Mucosa of descending colon (tissue), 3 donors: ENCODE data around the gene DGCR8. TPM values are rescaled to one million over a fixed set of nuclear protein-coding genes. Genes with fewer than 3 reads are reported as not detected.

Source experiments
- ATAC-seq: fragments of 200-7000 bp; cut with Tn5 transposase; one replicate; pipeline ENCODE4 v1.9.1; 2020; ENCODE audit warnings: mild to moderate bottlenecking, moderate library complexity
- DNase-seq, 3 donors: peaks; one replicate each; pipeline ENCODE4 v3.0.0-alpha.2; 2020
- H3K36me3 ChIP-seq: fragments of 200-600 bp; one replicate; pipeline ENCODE4 v1.8.0; 2021; ENCODE audit warnings: low read depth, mild to moderate bottlenecking
- H3K4me1 ChIP-seq: fragments of 200-600 bp; one replicate; pipeline ENCODE4 v1.8.0; 2021; ENCODE audit warnings: low read depth, mild to moderate bottlenecking
- H3K4me3 ChIP-seq: fragments of 200-600 bp; one replicate; pipeline ENCODE4 v1.8.0; 2021; ENCODE audit warnings: mild to moderate bottlenecking
- H3K9me3 ChIP-seq: fragments of 200-600 bp; one replicate; pipeline ENCODE4 v1.8.0; 2021; ENCODE audit warnings: mild to moderate bottlenecking
- CTCF ChIP-seq: fragments of 200-600 bp; IDR thresholded peaks from one replicate; pipeline ENCODE4 v1.8.0; 2022; ENCODE audit warnings: antibody characterized with exemption, mild to moderate bottlenecking
- intact Hi-C, 2 donors: fragments of 100-400 bp; cut with DNase I in 1 of 2; cut with micrococcal nuclease in 1 of 2; formaldehyde crosslinking; loops; one replicate each; pipeline versions ENCODE4 v1.11.0 to v1.11.1; 2022; cut with DNase I, micrococcal nuclease
- total RNA-seq, 3 donors: library from RNA; stranded (reverse); fragmentation: NEBNext Ultra II Directional in 2 of 3; extraction: Animal tissue kit (Norgen Biotek cat#: 25700) in 2 of 3; gene quantifications; one replicate each; pipeline versions ENCODE4 v1.2.1 to v1.2.4, GENCODE V29; 2021 to 2023
- donor health status: DM: no; HTN: no; CAD: no; lungs with moderate emphysema.
- donor health status: DM: no; HTN: no; CAD: no.
- donor health status: DM: no; HTN: yes; CAD: no.

The DGCR8 gene
- total RNA-seq, 3 donors from 2014 or later: 39.0 to 48.8 (median 48.4) TPM

DNA sequence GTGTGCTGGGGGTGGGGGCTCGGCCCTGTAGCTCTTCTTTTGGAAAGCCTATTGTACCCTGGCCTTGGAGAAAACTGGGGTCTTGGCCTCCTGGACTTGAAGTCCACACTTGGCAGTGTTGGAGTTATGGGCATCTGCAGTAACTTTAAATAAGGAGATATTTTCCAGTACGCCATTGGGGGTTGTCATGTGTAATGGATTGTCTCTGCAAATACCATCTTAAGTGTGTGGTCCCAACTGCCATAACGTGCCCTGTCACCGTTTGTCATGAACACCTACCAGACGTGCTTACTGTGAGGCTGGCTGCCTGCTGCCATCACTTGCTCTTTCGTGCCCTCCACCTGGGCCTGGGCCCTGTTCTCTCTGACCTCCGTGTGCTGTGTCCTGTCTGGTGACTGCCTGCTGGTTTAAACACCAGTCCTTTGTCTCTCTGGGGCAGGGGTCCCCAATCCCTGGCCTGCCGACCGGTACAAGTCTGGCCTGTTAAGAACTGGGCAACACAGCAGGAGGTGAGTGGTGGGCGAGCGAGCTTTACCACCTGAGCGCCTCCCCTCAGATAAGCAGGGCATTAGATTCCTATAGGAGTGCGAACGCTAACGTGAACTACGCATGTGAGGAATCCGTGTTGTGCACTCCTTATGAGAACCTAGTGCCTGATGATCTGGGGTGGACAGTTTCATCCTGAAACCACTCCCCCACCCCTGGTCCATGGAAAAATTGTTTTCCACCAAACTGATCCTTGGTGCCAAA lies 48.0 kb downstream of the DGCR8 start:
- Histone ChIP-seq H3K9me3 (no peaks in the 10 kb centered on the region), H3K4me1 (peaks cover 9% of the 10 kb centered on the region), H3K36me3 (no peaks in the 10 kb centered on the region), H3K4me3 (no peak overlapping the region)
- DNase-seq (no peak), ATAC-seq (no peak)
- no peak for TF ChIP-seq CTCF
- intact Hi-C loops: no loop called here

GRCh38 chr22:20128619-20128901 lies 48.5 kb downstream of the DGCR8 start:
- TF ChIP-seq CTCF: no peak
- intact Hi-C loops: no loop called here
- no peak for ATAC-seq

GRCh38 chr22:20128902-20129746 lies 49.1 kb downstream of the DGCR8 start:
- TF ChIP-seq CTCF: no peak
- no peak overlapping the region for H3K4me3 ChIP-seq
- H3K36me3 ChIP-seq: no peaks in the 10 kb centered on the region
- peak; percentile 30 for ATAC-seq
- intact Hi-C loops: no loop called here
- H3K9me3 ChIP-seq: no peaks in the 10 kb centered on the region
- H3K4me1 ChIP-seq: peaks cover 14% of the 10 kb centered on the region
- peak in 2 of 3 donors; percentile 44 to 55 for DNase-seq

More at GRCh38 chr22:20128619-20128901, 48.5 kb downstream of the DGCR8 start:
- no peaks in the 10 kb centered on the region for H3K9me3 ChIP-seq
- no peak for DNase-seq
- H3K4me3 ChIP-seq: no peak overlapping the region
- peaks cover 10% of the 10 kb centered on the region for H3K4me1 ChIP-seq
- H3K36me3 ChIP-seq: no peaks in the 10 kb centered on the region

DNA sequence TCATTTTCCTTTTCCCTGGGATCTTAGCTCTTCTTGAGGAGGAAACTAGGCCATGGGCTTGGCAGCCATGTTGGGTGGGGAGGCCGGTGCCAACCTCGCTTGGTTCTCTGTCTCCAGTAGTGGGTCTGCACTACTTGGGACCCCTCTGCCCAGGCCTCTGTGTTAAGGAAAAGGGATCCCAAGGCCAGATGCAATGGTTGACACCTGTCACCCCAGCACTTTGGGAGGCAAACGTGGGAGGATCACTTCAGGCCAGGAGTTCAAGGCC lies 49.6 kb downstream of the DGCR8 start:
- no peak for ATAC-seq

GRCh38 chr22:20130319-20130718 lies 50.3 kb downstream of the DGCR8 start:
- intact Hi-C loops: no loop called here
- Histone ChIP-seq H3K36me3 (no peaks in the 10 kb centered on the region), H3K9me3 (no peaks in the 10 kb centered on the region), H3K4me1 (peaks cover 14% of the 10 kb centered on the region), H3K4me3 (no peak overlapping the region)
- no peak for TF ChIP-seq CTCF
- DNase-seq (no peak), ATAC-seq (peak; percentile 39)

More for the DNA sequence above, 49.6 kb downstream of the DGCR8 start:
- no peak overlapping the region for H3K4me3 ChIP-seq
- H3K4me1 ChIP-seq: peaks cover 14% of the 10 kb centered on the region
- no peak for TF ChIP-seq CTCF
- no peak for DNase-seq
- H3K9me3 ChIP-seq: no peaks in the 10 kb centered on the region
- no peaks in the 10 kb centered on the region for H3K36me3 ChIP-seq
- intact Hi-C loops: no loop called here
